NCI-H69 (cell line): ENCODE data around the gene LDB3.

Experiments
- DNase-seq: peaks from one replicate; lab custom pipeline; 2025; lab: John Stamatoyannopoulos, UW

The LDB3 gene

DNA sequence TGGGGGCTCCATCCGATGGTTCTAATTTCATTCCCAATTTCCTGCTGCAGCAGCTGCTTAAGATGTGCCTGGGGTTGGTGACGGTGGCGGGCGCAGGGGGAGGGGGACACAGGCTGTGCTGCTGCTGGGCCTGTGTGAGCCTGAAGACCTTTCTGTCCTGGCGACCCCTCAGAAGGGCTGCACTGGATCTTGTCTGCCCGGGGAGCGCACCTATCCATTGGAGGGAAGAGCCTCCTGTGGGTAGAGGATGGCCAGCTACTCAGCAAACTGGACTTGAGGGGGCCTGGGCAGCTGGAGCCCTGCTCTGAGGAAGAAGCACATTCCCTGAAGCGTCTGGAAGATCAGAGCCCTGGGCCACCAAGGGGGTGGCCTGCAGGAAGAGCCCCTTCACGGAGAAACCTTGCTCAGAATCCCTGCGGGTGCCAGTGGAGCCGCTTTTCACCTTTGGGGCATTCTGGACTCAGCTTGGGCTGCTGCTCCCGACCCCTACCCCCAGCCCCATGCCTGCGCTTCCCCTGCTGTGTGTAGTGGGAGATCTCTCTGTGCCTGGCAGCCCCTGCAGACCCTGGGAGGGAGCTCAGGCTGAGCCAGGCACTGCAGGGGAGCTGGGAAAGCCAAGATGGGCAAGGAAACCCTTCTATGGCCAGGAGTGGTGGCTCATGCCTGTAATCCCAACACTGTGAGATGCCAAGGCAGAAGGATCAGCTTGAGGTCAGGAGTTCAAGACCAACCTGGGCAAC, 17.8 kb downstream of the LDB3 start:
- DNase-seq = no peak

GRCh38 chr10:86686972-86687371, 18.7 kb downstream of the LDB3 start:
- no peak for DNase-seq

GRCh38 chr10:86687750-86688149, 19.4 kb downstream of the LDB3 start:
- DNase-seq = no peak

- peak; percentile 61 for DNase-seq
Measured at GRCh38 chr10:86688398-86688921, 20.1 kb downstream of the LDB3 start.

GRCh38 chr10:86689146-86689545, 20.8 kb downstream of the LDB3 start:
- no peak for DNase-seq

- DNase-seq = no peak
Measured at GRCh38 chr10:86690231-86690630, 21.9 kb downstream of the LDB3 start.

- no peak for DNase-seq
Measured at GRCh38 chr10:86690657-86691084, 22.4 kb downstream of the LDB3 start.

- no peak for DNase-seq
Measured at GRCh38 chr10:86691333-86692022, 23.2 kb downstream of the LDB3 start.

GRCh38 chr10:86692023-86692514, 23.8 kb downstream of the LDB3 start:
- no peak for DNase-seq

DNA sequence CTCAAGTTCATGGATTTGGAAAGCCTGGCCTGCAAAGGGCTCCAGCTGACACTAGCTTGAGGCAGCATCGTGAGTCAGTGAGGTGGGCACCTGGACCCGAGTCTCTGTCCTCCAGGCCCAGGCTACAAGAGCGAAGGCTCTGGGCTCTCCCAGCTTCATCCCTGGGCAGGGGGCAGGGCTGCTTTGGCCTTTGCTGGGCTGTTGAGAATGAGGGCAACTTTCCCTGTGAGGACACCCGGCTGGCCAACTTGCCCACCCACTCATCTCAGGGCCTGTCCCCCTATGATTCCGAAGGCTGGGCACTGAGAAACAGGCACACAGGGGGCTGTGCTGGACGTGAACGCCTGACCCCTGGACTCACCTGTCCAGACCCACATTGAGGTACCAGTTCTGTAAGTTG, 24.4 kb downstream of the LDB3 start:
- no peak for DNase-seq

DNA sequence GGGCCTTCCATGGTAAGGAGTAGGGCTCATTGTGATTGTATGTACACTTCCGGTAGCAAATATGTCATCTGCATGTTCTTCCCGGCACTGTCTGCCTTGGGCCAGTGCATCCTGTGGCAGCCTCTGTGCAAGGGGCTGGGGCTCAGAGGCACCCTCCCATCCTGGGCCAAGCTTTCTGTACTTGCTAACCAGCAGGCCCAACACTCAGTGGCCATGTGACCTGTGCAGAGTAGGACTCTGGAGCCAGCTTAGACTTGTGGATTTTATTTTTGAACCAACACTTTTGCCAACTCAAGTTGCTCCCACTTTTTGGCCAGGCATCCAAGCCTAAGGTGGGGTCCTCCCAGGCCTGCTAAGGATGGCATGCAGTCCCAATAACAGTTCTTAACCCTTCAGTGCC, 25.0 kb downstream of the LDB3 start:
- DNase-seq = no peak

GRCh38 chr10:86693721-86694369, 25.5 kb downstream of the LDB3 start:
- DNase-seq = peak; percentile 14

- no peak for DNase-seq
Measured at GRCh38 chr10:86698207-86698940, 30.1 kb downstream of the LDB3 start.

DNA sequence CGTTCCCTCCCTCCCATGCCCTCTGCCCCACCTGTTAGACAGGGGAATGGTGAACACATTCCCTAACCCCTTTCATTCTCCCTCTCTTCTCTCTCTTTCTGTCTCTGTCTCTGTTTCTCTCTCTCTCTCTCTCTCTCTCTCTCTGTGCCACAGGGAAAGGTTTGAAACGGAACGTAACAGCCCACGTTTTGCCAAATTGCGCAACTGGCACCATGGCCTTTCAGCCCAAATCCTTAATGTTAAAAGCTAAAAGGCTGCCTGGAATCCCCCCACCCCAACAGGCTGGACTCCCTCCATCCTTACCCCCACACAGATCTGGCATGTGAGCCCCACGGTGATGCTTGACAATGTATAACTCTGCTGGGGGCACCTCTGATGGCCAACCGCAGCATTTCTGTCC, 30.8 kb downstream of the LDB3 start:
- no peak for DNase-seq

DNA sequence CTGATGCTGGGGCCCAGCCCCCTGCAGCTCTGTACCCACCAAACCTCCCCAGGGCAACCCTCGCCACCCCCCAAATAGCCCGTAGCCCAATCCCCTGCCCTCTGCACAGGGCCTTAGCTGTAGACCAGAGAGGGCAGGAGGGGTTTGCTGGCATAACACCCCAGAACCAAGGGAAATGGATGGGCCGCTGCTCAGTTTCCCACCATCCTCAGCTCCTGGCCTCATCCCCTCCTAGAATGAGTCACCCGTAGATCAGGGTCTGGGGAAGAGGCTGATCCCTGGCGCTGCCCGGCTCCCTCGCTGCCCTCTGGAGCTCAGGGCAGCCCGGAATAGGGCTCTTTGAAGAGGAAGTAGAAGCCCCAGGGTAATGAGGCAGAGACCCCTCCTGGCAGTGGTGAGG, 31.2 kb downstream of the LDB3 start:
- no peak for DNase-seq

- no peak for DNase-seq
Measured at GRCh38 chr10:86699991-86700840, 31.9 kb downstream of the LDB3 start.

- no peak for DNase-seq
Measured at GRCh38 chr10:86700851-86701617, 32.7 kb downstream of the LDB3 start.

DNA sequence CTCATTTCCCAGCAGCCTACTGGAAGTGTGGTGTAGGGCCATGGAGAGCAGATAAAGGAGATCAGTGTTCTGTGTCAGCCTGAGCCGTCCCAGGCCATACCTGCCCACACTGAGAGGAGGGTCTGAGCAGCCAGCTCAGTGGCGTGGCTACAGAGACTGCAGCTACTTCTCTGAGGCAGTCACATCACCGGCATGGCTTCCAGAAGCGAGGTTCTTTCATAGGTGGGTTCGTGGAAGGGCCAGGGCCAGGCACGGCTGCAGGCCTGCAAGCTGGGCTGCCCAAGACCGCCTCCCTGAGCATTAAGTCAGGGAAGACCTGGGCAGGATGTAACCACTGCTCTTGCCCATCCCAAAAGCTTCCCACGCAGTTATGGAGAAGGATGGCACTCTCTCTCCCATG, 34.9 kb downstream of the LDB3 start:
- DNase-seq = no peak

- no peak for DNase-seq
Measured at GRCh38 chr10:86705139-86705538, 36.8 kb downstream of the LDB3 start.

GRCh38 chr10:86705905-86706304, 37.6 kb downstream of the LDB3 start:
- no peak for DNase-seq
